HepG2 (cell line): ENCODE results near the gene FIZ1. TPM values are rescaled to one million over a fixed set of nuclear protein-coding genes. Genes with fewer than 3 reads are reported as not detected.

Source experiments
- AGO2 ChIP-seq: fragments of 200-400 bp; formaldehyde crosslinking; optimal IDR thresholded peaks from 2 replicates; pipeline ENCODE3; 2017; ENCODE audit warnings: mild to moderate bottlenecking, low read depth, low read length, moderate library complexity
- ARNT ChIP-seq: fragments of 450-650 bp; IDR thresholded peaks from 2 replicates; pipeline ENCODE4 v1.6.1; 2017
- HHEX ChIP-seq: IDR thresholded peaks from 2 replicates; pipeline ENCODE4 v1.6.1; 2016; ENCODE audit warnings: control low read depth
- HIVEP1 ChIP-seq: sonication (generic); formaldehyde crosslinking; IDR thresholded peaks from 2 replicates; pipeline ENCODE4 v1.4.0; 2020; ENCODE audit warnings: mild to moderate bottlenecking, missing genetic modification reagents
- HOXA5 ChIP-seq: sonication (generic); formaldehyde crosslinking; IDR thresholded peaks from 2 replicates; pipeline ENCODE4 v1.4.0; 2020; ENCODE audit warnings: missing genetic modification reagents
- KDM1A ChIP-seq: IDR thresholded peaks from 2 replicates; pipeline ENCODE4 v1.6.1; 2016; ENCODE audit warnings: missing compliant biosample characterization
- NR2F2 ChIP-seq: IDR thresholded peaks from 2 replicates; pipeline ENCODE4 v1.6.1; 2012; ENCODE audit warnings: low read depth, inconsistent platforms, borderline replicate concordance
- REXO4 ChIP-seq: sonication (generic); formaldehyde crosslinking; IDR thresholded peaks from 2 replicates; pipeline ENCODE4 v1.8.0; 2022; ENCODE audit warnings: missing genetic modification reagents, mild to moderate bottlenecking, borderline replicate concordance
- SMARCE1 ChIP-seq: fragments of 450-650 bp; IDR thresholded peaks from 2 replicates; pipeline ENCODE4 v1.6.1; 2017; ENCODE audit warnings: borderline replicate concordance
- TBX3 ChIP-seq: fragments of 450-650 bp; IDR thresholded peaks from 2 replicates; pipeline ENCODE4 v1.6.1; 2017; ENCODE audit warnings: antibody characterized with exemption, mild to moderate bottlenecking, inconsistent platforms, borderline replicate concordance
- ZNF282 ChIP-seq: fragments of 450-650 bp; IDR thresholded peaks from 2 replicates; pipeline ENCODE4 v1.6.1; 2018; ENCODE audit not compliant: partially characterized antibody
- ZNF326 ChIP-seq: sonication (generic); formaldehyde crosslinking; IDR thresholded peaks from 2 replicates; pipeline ENCODE4 v1.4.0; 2020; ENCODE audit warnings: missing genetic modification reagents, borderline replicate concordance
- ZNF614 ChIP-seq: IDR thresholded peaks from 2 replicates; pipeline ENCODE4 v1.6.1; 2018; ENCODE audit warnings: missing biosample characterization, missing genetic modification reagents, inconsistent platforms, borderline replicate concordance
- ZNF670 ChIP-seq: sonication (generic); formaldehyde crosslinking; IDR thresholded peaks from 2 replicates; pipeline ENCODE4 v1.8.0; 2022; ENCODE audit warnings: mild to moderate bottlenecking, missing genetic modification reagents, borderline replicate concordance
- ZNF775 ChIP-seq: sonication (generic); formaldehyde crosslinking; IDR thresholded peaks from 2 replicates; pipeline ENCODE4 v1.4.0; 2020; ENCODE audit warnings: missing genetic modification reagents, mild to moderate bottlenecking, moderate library complexity, borderline replicate concordance
- ZNF790 ChIP-seq: sonication (generic); formaldehyde crosslinking; IDR thresholded peaks from 2 replicates; pipeline ENCODE4 v1.8.0; 2022; ENCODE audit warnings: missing genetic modification reagents, mild to moderate bottlenecking, borderline replicate concordance
- polyA plus RNA-seq, 8 experiments: library from polyadenylated mRNA; depleted of rRNA in 3 of 8; stranded (reverse) in 7 of 8; unstranded in 1 of 8; fragments of >200 nt; fragmentation: Illumina TruSeq in 4 of 8; extraction: Trizol in 4 of 8; gene quantifications; 2 replicates each; pipeline versions ENCODE4 v1.2.1 to v1.2.3, GENCODE V29; 2011 to 2016; ENCODE audit warnings: low read depth in 4 of 8, missing spikeins in 1 of 8, mixed read lengths in 1 of 8; ENCODE audit not compliant: insufficient read depth in 1 of 8
- total RNA-seq, 5 experiments: library from RNA; depleted of rRNA; stranded (reverse); fragments of >200 nt; fragmentation: Illumina TruSeq; extraction: Trizol; gene quantifications; 2 replicates each; pipeline ENCODE4 v1.2.3, GENCODE V29; 2016; ENCODE audit warnings: low read depth in 1 of 5
- TF ChIP-seq, protein P1 (sequence below): sonication (generic); formaldehyde crosslinking; IDR thresholded peaks from 2 replicates; pipeline ENCODE4 v1.8.1; 2023; ENCODE audit warnings: mild to moderate bottlenecking, missing genetic modification reagents
- TF ChIP-seq, protein P2 (sequence below): sonication (generic); formaldehyde crosslinking; IDR thresholded peaks from 2 replicates; pipeline ENCODE4 v1.5.0; 2020; ENCODE audit warnings: missing genetic modification reagents, mild to moderate bottlenecking, borderline replicate concordance
- TF ChIP-seq, protein P3 (sequence below): sonication (generic); formaldehyde crosslinking; IDR thresholded peaks from 2 replicates; pipeline ENCODE4 v1.9.0; 2021; ENCODE audit warnings: missing genetic modification reagents, mild to moderate bottlenecking, borderline replicate concordance
- TF ChIP-seq, protein P4 (sequence below): sonication (generic); formaldehyde crosslinking; IDR thresholded peaks from 2 replicates; pipeline ENCODE4 v1.4.0; 2020; ENCODE audit warnings: mild to moderate bottlenecking, missing genetic modification reagents, borderline replicate concordance

The FIZ1 gene
- total and polyA plus RNA-seq, 2 of the 13 experiments (the other 11 are each of a cell fraction or from before 2014, with no cell fraction given) = 3.6 to 5.9 TPM

DNA sequence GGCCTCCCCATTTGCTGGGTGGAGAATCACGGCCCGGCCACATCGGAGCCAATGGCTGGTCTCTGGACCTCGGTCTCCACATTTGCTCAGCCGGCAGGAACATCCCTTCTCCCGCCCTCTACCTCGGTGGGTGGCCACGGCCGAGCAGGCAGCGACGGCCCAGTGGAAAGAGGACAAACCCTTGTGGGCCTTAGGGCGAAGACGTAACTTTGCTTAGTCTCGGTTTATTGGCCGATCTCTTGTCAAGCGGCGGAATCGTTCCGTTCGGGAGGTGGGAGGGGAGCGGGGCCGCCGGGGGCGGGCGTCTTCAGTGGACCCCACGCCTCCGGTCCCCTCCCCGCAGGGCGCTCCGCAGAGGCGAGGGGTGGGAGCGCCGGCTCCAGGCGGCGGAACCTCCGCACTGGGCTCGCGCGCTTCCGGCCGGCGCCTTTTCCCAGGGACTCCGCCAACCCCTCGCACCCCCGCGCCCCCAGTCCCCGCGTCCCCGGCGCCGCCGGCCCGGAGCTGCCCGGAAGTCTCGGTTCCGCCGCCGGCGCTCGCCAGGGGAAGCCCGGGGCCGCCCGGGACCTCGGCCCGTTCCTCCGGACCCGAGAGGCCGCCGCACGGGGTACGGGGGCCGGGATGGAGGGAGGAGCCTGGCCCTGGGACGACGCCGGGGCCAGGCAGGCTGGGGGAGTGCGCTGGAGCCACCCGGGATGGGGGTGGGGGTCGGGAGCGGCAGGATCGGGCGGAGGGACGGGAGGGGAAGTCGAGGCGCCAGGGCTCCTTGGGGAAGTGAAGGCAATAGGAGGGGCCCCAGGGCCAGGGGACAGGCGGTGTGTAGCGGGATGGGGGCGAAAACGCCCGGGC, 41.5 kb upstream of the FIZ1 start, which contains the start of gene ZNF580 (continued):
- TF ChIP-seq ZNF282 = no peak
- TF ChIP-seq, protein P1, sequence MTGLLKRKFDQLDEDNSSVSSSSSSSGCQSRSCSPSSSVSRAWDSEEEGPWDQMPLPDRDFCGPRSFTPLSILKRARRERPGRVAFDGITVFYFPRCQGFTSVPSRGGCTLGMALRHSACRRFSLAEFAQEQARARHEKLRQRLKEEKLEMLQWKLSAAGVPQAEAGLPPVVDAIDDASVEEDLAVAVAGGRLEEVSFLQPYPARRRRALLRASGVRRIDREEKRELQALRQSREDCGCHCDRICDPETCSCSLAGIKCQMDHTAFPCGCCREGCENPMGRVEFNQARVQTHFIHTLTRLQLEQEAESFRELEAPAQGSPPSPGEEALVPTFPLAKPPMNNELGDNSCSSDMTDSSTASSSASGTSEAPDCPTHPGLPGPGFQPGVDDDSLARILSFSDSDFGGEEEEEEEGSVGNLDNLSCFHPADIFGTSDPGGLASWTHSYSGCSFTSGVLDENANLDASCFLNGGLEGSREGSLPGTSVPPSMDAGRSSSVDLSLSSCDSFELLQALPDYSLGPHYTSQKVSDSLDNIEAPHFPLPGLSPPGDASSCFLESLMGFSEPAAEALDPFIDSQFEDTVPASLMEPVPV (CRISPR knock-in tag) = no peak
- TF ChIP-seq ZNF326 (CRISPR knock-in tag) = no peak; the same call in 1 of the 2 replicates
- TF ChIP-seq AGO2 = peak; percentile 91
- no peak for TF ChIP-seq ZNF790
- TF ChIP-seq NR2F2 = no peak; the same call in 1 of the 2 replicates
- no peak for TF ChIP-seq TBX3
- peak; percentile 66; the same call in 1 of the 2 replicates for TF ChIP-seq ZNF670
- TF ChIP-seq HIVEP1 (CRISPR knock-in tag) = no peak
- no peak for TF ChIP-seq SMARCE1
- no peak for TF ChIP-seq KDM1A
- no peak for TF ChIP-seq ZNF775 (CRISPR knock-in tag)
- no peak for TF ChIP-seq ARNT
- TF ChIP-seq, protein P2, sequence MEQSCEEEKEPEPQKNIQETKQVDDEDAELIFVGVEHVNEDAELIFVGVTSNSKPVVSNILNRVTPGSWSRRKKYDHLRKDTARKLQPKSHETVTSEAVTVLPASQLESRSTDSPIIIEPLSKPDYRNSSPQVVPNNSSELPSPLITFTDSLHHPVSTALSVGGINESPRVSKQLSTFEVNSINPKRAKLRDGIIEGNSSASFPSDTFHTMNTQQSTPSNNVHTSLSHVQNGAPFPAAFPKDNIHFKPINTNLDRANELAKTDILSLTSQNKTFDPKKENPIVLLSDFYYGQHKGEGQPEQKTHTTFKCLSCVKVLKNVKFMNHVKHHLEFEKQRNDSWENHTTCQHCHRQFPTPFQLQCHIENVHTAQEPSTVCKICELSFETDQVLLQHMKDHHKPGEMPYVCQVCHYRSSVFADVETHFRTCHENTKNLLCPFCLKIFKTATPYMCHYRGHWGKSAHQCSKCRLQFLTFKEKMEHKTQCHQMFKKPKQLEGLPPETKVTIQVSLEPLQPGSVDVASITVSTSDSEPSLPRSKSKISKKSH (CRISPR knock-in tag) = no peak
- no peak for TF ChIP-seq HHEX (CRISPR knock-in tag)
- TF ChIP-seq, protein P3, sequence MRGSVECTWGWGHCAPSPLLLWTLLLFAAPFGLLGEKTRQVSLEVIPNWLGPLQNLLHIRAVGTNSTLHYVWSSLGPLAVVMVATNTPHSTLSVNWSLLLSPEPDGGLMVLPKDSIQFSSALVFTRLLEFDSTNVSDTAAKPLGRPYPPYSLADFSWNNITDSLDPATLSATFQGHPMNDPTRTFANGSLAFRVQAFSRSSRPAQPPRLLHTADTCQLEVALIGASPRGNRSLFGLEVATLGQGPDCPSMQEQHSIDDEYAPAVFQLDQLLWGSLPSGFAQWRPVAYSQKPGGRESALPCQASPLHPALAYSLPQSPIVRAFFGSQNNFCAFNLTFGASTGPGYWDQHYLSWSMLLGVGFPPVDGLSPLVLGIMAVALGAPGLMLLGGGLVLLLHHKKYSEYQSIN = no peak
- no peak for TF ChIP-seq REXO4 (CRISPR knock-in tag)
- TF ChIP-seq, protein P4, sequence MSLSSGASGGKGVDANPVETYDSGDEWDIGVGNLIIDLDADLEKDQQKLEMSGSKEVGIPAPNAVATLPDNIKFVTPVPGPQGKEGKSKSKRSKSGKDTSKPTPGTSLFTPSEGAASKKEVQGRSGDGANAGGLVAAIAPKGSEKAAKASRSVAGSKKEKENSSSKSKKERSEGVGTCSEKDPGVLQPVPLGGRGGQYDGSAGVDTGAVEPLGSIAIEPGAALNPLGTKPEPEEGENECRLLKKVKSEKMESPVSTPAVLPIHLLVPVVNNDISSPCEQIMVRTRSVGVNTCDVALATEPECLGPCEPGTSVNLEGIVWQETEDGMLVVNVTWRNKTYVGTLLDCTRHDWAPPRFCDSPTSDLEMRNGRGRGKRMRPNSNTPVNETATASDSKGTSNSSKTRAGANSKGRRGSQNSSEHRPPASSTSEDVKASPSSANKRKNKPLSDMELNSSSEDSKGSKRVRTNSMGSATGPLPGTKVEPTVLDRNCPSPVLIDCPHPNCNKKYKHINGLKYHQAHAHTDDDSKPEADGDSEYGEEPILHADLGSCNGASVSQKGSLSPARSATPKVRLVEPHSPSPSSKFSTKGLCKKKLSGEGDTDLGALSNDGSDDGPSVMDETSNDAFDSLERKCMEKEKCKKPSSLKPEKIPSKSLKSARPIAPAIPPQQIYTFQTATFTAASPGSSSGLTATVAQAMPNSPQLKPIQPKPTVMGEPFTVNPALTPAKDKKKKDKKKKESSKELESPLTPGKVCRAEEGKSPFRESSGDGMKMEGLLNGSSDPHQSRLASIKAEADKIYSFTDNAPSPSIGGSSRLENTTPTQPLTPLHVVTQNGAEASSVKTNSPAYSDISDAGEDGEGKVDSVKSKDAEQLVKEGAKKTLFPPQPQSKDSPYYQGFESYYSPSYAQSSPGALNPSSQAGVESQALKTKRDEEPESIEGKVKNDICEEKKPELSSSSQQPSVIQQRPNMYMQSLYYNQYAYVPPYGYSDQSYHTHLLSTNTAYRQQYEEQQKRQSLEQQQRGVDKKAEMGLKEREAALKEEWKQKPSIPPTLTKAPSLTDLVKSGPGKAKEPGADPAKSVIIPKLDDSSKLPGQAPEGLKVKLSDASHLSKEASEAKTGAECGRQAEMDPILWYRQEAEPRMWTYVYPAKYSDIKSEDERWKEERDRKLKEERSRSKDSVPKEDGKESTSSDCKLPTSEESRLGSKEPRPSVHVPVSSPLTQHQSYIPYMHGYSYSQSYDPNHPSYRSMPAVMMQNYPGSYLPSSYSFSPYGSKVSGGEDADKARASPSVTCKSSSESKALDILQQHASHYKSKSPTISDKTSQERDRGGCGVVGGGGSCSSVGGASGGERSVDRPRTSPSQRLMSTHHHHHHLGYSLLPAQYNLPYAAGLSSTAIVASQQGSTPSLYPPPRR (CRISPR knock-in tag) = 0 out of 2 replicates have a peak, but pooled peaks have one; percentile 24
- no peak for TF ChIP-seq HOXA5
- no peak for TF ChIP-seq ZNF614
